C4-2B (cell line): ENCODE data around the gene NR3C2.

Experiments used
- H3K27ac ChIP-seq: fragments of 450-650 bp; 2 replicates; pipeline ENCODE4 v1.5.1; 2017
- CTCF ChIP-seq: fragments of 450-650 bp; conservative IDR thresholded peaks from 2 replicates; pipeline ENCODE4 v1.5.1; 2017; ENCODE audit warnings: mild to moderate bottlenecking
- ZFX ChIP-seq: fragments of 450-650 bp; IDR thresholded peaks from 2 replicates; pipeline ENCODE4 v1.6.1; 2017

NR3C2 gene

GRCh38 chr4:148296498-148296897 lies 145.7 kb downstream of the NR3C2 start:
- TF ChIP-seq ZFX (no peak), CTCF (no peak)
- H3K27ac ChIP-seq, result no peak overlapping the region

- TF ChIP-seq ZFX (no peak), CTCF (no peak)
- no peak overlapping the region for H3K27ac ChIP-seq
Measured at GRCh38 chr4:148295642-148296041, 146.6 kb downstream of the NR3C2 start.

- no peak overlapping the region for H3K27ac ChIP-seq
- no peak for TF ChIP-seq CTCF
- TF ChIP-seq ZFX, result no peak
Measured at GRCh38 chr4:148293571-148293970, 148.6 kb downstream of the NR3C2 start.

GRCh38 chr4:148292686-148293085 lies 149.5 kb downstream of the NR3C2 start:
- TF ChIP-seq CTCF (no peak), ZFX (no peak)

GRCh38 chr4:148289740-148290139 lies 152.5 kb downstream of the NR3C2 start:
- TF ChIP-seq ZFX, result no peak

More at GRCh38 chr4:148292686-148293085, 149.5 kb downstream of the NR3C2 start:
- H3K27ac ChIP-seq, result no peak overlapping the region

GRCh38 chr4:148288448-148288847 lies 153.8 kb downstream of the NR3C2 start:
- TF ChIP-seq ZFX, result no peak
- TF ChIP-seq CTCF, result no peak
- no peak overlapping the region for H3K27ac ChIP-seq

More at GRCh38 chr4:148289740-148290139, 152.5 kb downstream of the NR3C2 start:
- H3K27ac ChIP-seq, result no peak overlapping the region

- H3K27ac ChIP-seq, result no peak overlapping the region
- no peak for TF ChIP-seq ZFX
- TF ChIP-seq CTCF, result no peak
Measured at GRCh38 chr4:148287111-148287510, 155.1 kb downstream of the NR3C2 start.

GRCh38 chr4:148286012-148286411 lies 156.2 kb downstream of the NR3C2 start:
- H3K27ac ChIP-seq, result no peak overlapping the region
- TF ChIP-seq ZFX (no peak), CTCF (no peak)
